ENCODE data around the gene SLX4.

SLX4 gene

DNA sequence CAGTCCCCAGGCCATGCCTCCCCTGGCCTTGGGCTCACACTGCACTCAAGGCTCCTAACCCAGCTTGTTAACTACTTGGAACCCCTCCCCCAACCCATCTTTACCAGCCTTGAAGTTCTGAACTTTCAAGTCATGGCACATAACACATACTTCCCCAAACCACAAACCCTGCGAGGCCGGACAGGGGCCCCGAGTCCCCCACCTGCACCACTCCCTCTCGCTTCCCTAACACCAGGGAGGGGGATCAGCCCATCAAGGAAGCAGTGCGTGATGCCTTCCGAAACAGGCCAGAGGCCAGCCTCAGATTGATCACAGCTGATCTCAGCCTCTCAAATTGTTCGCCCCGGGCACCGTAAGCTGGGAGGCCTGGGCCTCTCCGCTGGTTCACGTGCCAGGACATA lies 31.2 kb downstream of the SLX4 start:
- no peak for DNase-seq

DNA sequence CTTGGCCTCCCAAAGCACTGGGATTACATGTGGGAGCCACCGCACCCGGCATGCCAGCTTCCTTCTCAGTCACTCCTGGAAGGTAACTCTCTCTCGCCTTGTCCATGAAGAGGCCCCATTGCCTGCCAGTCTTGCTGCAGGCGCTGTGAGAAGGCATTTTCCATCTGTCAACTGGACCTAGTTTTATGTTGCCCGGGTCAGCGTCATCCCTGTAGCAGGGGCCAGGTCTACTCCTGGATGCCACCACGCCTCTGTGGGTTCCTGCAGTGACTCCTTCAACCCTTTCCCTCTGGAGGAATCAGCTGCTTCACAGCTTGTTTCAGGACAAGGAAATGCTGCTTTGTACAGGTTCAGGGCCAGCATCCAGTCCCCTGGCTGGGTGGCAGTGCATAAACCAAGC lies 31.6 kb downstream of the SLX4 start:
- DNase-seq, result no peak

DNA sequence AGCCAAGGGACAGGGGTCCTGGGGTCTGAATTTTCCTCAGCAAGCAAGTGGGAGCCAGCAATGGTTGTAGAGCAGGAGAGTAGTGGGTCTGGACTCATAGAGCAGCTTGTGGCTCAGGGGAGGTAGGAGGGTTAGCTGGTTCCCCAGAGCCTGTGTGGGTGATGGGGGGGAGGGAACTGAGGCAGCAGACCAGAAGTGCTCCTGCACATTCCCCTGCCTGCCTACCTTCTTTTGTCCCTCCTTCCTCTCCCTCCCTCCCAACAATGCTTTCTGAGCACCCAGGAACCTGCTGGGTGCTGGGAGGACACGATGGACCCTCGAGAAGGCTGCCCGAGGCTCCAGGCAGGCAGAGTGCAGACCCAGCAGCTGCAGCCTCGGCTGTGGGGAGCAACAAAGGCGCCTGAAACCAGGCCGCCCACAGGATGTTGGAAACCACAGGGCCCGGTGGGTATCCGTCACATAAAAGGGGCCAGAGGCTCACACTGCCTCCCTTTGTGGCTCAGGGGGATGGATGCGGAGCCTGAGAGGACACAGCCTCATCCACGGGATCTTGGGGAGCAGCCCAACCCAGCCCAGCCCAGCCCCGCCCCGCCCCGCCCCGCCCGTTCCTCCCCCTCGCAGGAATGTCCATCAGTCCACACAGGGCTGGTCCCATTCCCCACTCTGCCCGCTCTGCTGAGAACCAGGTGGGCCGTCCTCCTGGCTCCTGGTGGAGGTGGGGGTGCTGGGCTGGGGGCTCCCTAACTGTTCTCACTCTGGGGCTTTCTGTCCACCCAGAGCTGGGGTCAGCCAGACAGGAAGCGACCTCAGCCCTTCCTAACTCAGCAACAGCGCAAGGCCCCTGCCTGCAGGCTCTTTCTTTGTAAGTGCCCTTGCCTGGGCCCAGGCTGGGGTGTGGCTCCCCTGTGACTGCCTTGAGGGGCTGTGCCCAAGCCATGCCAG lies 32.5 kb downstream of the SLX4 start:
- DNase-seq, result no peak

DNA sequence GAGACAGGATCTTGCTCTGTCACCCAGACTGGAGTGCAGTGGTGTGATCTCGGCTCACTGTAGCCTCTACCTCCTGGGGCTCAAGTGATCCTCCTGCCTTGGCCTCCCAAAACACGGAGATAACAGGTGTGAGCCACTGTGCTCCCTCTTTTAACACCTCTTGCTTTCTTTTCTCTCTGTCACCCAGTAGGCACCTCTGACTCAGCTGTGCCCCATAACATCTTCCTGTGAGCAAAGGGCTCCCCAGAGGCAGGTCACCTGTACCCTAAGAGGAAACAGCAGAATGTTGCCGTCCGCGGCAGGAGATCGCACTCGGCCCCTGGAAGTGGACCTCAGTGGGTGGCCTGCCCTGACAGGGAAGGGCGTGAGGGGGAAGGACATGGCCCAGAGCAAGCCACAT lies 33.3 kb downstream of the SLX4 start:
- DNase-seq, result no peak

DNA sequence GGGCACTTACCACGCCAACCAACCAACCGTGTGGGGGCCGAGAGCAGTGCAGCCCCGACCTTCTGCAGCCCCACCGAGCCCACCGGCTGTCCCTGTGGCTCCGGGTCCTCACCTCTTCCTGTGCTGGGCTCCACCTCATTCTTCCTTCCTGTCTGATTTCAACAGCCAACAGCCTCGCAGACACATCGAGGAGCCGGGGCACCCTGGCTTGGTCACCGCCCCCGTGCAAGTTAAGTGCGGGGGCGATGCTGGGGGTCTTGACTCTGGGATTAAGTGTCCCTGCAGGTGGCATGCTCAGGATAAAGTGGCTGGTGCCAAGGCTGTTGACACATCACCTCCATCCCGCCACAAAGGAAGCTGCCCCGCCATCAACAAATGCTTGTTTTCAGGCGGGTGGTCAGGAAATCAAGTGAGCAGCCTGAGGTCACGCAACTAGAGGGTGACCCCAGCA lies 34.1 kb downstream of the SLX4 start, which contains the start of gene NLRC3:
TSS of gene NLRC3 (minus strand) at position 102 of the 451 bp plus-strand sequence. CDS start 12,367 bp downstream, outside the sequence.
- no peak for DNase-seq

DNA sequence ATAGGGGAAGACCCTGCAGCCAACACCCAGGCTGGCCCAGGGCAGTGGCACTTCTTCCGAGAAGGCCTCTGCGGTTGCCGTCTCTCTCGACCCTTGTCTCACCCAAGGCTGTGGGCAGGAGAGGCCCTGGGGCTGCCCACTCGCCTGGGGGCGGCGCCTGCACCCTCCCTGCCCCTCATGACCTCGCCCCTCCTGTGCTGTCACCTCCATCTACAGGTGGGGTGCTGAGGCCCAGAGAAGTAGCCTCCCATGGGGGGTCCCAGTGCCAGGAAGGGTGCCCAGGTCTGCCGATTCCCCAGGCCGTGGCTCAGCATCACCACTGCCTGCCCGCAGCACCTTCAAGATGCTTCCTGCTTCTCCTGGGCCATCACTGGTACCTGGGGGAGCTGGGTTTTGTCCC lies 35.2 kb downstream of the SLX4 start:
- no peak for DNase-seq

DNA sequence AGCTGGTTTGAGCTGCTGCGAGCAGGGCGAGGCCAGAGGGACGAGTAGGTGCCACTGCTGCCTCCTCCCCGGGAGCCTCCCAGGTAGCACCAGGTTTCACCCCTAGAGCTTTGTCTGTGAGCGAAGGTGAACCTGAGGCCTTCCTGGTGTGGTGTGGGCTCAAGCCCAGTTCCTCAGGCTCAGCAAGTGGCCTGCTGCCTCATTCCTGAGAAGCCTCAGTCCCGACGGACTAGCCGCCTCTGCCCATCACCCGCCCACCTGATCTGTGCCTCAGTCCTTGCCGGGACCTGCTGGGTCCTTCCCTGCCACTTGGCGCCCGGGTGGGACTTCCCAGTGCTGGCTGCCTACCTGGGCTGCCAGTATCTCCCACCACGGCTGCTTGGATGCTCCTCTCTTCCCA lies 35.9 kb downstream of the SLX4 start:
- DNase-seq, result no peak

DNA sequence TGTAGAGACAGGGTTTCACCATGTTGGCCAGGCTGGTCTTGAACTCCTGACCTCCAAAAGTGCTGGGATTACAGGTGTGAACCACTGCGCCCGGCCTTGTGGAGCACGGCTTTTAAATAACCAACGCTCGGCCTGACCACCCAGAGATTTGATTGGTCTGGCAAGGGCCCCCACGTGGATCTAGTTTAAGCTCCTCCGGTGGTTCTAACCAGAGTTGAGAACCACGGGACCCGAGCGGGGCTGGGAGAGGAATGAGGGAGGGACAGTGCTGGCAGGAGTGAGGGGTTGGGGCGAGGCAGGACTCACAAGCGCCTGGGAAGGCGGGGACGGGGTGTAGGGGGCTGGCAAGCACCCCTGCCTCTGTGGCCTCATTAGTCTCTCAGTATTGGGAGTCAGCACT lies 37.2 kb downstream of the SLX4 start:
- no peak for DNase-seq

DNA sequence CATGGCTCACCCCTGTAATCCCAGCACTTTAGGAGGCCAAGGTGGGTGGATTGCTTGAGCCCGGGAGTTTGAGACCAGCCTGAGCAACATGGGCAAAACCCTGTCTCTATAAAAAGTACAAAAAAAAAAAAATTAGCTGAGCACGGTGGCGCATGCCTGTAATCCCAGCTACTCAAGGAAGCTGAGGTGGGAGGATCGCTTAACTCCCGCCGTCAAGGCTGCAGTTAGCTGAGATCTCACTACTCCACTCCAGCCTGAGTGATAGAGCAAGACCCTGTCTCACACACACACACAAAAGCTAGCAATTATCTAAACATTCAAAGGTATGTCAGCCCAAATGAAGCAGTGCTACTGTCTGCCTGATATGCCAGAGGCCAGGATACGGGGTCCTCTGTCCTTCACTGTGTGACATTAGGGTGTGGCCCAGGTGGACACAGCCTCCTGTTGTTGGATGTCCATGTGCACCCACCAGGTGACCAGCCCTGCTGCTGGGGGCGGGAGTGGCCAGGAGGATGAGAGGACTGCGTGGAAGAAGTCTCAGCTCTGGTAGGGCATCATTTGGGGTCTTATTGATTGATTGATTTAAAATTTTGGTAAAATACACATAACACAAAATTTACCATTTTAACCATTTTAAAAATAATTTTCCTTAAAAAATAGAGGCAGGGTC lies 38.1 kb downstream of the SLX4 start:
- DNase-seq, result no peak

DNA sequence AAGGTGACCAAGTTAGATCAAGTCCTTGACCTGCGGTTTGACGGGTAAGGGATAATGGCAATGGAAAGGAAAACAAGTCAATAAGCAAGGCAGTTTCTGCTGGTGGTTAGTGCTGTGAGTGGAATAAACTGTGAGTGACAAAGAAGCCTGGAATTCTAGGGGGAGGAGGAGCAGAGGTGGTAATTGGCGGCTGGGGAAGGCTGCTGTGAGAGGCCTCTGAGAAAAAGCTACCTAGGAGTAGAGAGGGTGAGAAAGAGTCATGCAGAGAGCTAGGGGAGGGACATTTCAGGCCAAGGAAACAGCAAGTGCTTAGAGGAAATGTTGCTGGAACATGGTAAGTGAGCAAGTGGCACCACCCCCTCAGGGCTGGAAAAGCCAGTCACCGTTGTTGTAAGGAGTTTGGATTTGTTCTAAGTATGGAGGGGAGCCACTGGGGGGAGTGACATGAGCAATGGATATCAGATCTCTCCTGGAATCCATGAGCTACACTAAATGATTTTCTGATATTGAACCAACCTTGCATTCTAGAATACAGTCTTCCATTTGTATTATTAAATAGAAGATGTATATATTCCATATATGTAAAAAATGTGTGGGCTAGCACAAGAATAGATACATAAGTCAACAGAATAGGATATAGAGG lies 40.9 kb downstream of the SLX4 start:
- DNase-seq, result peak; percentile 53

DNA sequence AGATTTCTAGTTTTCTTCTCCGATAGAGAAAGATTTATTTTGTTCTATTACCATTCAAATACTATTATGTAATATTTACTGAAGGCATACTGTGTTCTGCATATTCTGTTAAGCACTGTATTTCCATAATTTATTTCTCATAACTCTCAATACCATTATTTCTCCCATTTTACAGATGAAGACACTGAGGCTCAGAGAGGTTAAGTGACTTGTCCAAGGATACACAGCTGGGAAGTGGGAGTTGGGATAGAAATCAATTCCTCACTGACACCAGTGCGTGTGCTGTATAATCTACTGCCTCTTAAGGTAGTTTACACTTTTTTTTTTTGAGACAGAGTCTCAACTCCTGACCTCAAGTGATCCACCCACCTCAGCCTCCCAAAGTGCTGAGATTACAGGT lies 41.6 kb downstream of the SLX4 start:
- no peak for DNase-seq

DNA sequence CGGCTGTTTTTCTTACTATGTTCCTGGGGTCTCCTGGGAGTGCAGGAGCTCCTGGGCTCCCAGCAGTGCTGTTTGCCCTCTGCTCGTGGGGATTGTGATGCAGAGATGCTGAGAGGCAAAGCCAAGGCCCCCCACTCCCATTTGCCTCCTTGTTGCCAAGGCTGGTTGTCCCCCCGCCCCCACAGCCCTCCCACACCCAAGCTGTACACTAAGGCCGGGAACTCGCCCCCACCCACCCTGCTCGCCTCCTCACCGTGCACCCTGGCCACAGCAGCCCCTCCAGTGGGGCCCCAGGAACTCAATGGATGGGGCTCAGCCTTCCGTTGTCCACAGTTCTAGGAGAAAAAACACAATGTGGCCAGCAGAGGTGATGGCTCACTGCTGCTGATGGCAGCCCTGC lies 44.4 kb downstream of the SLX4 start:
- no peak for DNase-seq

DNA sequence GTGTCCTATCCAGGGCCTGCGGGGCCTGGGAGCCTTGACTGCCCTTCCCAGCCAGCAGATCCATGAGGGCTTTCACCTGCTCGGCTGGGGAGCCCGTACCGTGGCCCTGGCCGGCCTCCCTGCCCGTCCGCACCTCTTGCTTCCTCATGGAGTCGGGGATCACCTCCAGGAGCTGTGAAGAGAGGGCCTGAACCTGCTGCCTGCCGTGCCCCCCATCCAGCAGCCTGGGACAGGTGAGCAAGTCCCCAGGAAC lies 46.6 kb downstream of the SLX4 start:
- no peak for DNase-seq

DNA sequence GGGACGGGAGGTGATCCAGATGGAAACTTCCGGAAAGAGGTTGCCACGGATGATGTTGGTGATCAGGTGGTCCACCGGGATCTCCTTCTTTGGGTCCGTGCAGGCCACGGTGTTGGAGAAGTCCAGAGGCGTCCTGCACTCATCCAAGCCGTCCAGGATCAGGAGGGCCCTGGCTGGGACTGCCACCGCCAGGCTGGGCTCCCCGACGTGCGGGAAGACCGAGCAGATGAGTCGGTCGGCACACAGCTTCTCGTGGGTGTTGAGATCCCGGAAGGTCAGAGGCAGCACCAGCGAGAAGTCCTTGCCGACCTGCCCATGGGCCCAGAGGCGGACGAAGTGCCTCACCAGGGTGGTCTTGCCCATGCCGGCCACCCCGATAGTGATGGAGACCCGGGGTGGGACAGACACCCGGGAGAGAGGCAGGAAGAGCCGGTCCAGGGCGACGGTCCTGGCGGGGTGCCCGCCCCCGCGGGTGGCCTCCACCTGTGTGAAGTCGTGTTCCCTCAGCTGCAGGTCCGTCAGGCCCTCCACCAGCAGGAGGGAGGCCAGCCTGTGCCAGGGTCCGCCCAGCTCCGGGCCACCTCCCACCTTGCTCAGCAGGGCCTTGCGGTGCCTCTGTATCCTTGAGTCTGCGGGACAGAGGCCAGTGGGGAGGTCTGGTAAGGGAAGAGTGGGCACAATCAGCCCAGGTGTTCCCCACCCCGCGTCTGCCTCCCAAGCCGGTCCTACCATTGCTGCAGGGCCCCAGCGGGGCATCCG lies 47.1 kb downstream of the SLX4 start:
- DNase-seq, result no peak

DNA sequence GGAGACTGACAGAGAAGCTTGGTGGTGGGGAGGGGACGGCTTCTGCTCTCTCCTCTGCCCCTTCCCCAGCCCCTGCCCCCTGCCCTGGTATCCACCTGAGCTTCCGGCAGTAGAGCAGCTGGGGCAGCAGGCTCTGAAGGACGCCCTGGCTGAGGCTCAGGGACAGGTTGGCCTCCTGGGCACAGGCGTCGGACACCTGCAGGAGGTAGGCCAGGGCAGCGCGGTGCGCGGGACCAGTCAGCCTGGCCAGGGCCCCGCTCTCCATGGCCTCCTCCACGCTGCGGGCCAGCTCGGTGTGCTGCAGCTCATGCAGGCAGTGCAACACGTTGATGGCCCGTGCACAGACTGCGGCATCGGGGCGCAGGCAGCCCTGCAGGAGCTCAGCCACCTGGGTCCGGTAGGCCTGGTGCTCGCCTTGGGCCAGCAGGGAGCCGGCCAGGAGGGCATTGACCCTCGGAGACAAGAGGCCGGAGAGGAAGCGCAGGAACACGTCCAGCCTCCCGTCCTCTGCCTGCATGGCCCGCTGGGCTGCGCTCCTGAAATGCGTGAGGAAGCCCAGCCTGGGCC lies 48.4 kb downstream of the SLX4 start:
- no peak for DNase-seq

DNA sequence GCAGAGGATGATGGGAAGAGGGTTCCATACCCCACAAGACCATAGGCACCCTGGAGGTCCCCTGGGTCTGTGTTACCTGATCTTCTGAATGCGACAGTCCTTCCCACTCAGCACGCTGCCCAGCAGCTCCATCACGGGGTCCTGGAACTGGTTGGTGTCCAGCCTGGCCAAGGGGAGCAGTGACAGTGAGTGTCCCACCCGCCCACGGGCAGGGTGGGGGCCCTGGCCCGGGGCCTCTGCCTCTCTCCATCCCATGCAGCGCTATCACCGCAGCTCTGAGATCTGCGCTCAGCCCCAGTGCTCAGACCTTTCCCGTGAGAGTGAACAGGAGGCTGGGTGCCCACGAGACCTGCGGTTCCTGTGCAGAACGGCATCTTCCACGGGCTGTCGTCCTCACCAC lies 49.8 kb downstream of the SLX4 start:
- no peak for DNase-seq

DNA sequence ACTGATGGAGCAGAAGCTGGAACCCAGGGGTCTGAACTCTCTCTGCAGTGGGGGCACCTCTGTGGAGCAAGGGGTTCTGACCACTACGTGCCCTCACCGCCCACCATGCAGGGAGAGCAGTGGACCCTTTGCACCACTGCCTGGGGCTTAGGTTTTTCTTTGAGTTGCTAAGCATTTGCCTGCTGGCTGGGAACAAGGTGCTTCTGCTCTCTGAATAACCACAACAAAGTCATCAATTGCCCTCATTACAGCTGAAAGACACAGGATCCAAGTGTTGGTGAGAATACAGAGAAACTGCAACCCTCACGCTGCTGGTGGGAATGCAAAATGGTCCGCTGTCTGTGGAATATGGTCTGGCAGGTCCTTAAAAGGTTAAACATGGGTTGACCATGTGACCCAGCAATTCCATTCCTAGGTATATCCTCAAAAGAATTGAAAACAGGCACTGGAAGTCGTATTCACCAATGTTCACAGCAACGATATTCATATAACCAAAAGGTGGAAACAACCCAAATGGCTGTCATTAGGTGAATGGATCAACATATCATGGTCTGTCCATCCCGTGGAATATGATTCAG lies 57.0 kb downstream of the SLX4 start:
- DNase-seq, result peak; percentile 79

DNA sequence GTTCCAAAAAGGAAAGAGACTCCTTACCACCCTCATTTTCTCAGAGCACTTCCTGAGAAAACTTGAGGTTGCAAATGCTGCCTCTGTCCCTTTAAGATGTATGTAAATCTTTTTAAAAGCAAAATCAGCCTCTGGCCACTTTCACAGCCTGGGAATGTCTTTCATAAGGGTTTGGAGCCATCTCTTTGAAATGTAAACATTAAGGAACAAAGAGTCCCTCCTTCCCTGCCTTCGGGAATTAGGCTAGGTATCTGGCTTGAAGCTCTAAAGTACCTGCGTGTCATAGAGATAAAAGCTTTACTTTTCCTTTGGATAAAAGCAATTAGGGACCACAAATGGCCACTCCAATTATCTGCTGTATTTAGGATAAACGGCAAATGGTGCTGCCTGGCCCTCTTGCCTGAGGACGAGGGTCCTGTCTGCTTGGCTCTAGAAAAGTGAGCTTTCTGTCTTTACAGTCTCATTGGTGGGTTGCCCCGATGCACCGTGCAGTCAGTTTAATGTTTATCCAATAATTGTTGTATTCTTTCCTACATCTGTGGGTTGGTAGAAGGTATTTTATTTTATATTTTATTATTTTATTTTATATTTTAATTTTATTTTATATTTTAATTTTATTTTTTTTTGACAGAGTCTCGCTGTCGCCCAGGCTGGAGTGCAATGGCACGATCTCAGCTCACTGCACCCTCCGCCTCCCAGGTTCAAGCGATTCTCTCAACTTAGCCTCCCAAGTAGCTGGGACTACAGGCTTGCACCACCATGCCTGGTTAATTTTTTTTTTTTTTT lies 58.1 kb downstream of the SLX4 start:
- peak; percentile 88 for DNase-seq

DNA sequence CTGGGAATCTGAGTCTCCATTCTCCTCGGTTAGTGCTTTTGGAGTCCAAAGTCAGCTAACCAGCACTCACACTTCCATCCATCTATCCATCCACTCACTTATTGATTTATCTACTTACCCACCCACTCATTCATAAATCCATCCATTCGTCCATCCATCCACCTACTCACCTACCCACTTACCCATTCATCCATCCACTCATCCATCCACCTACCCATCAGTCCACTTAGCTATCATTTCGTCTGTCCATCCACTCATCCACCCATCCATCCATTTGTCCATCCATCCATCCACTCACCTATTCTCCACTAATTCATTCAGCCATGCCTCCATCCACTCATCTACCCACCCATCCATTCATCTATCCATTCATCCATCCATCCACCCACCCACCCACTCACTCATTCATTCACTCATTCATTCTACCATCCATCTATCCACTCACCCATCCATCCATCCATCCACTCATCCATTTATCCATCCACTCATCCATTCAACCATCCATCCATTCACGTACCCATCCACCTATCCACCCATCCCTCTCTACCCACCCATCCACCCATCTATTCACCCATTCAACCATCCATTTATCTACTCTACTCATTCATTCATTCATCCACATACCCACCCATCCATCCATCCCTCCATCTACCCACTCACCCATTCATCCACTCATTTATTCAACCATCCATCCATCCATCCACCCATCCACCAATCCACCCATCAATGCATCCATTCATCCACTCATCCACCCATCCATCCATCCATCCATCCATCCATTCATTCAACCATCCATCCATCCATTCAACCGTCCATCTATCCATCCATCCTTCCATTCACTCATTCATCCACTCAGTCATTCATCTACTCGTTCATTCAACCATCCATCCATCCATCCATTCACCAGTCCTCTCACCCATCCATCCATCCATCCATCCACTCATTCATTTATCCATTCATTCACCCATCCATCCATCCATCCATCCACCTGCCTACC lies 60.3 kb downstream of the SLX4 start:
- DNase-seq, result no peak

DNA sequence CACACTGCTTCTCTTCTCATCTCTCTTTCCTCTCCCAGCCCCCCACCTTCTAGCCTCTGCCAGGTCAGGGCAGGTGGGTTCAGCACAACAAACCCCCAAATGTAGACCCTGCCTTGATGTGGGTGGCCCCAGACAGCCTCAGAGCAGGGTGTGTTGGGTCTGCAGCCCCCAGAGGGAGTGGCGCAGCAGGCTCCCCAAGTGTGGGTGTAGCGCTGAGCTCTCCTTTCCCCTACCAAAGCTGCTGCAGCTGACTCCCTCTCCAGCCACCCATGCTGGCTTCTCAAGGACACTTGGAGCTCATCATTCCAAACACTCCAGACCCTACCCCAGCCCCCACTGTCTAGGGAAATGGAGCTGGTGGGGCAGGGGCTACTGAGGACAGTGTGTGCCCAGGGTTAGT lies 61.5 kb downstream of the SLX4 start:
- no peak for DNase-seq

All from islet precursor cell (in vitro differentiated cells).